Cardiac septum (tissue), 1 donor: ENCODE results near the gene BCKDK. TPM values are rescaled to one million over a fixed set of nuclear protein-coding genes. Genes with fewer than 3 reads are reported as not detected.
A peak's percentile ranks its signal among the peaks of the same experiment; 100 is the strongest.
"Not testable (repeated sequence)": the region's sequence is repeated elsewhere in the genome, so short reads cannot be mapped to it uniquely, and the experiment has no call there.

Source experiments
- DNase-seq: peaks from one replicate; pipeline ENCODE4 v3.0.0-alpha.2; 2020; ENCODE audit warnings: low spot score
- intact Hi-C: fragments of 100-400 bp; cut with DNase I; formaldehyde crosslinking; loops from one replicate; pipeline ENCODE4 v1.14.0; 2022
- total RNA-seq: library from RNA; stranded (reverse); fragmentation: NEBNext Ultra II Directional; extraction: Animal tissue kit (Norgen Biotek cat#: 25700); gene quantifications from one replicate; pipeline ENCODE4 v1.2.1, GENCODE V29; 2021
- donor health status: DM: no; HTN: no; CAD: no.

The BCKDK gene
- total RNA-seq, 1 donor from 2014 or later, result 56.4 TPM

DNA sequence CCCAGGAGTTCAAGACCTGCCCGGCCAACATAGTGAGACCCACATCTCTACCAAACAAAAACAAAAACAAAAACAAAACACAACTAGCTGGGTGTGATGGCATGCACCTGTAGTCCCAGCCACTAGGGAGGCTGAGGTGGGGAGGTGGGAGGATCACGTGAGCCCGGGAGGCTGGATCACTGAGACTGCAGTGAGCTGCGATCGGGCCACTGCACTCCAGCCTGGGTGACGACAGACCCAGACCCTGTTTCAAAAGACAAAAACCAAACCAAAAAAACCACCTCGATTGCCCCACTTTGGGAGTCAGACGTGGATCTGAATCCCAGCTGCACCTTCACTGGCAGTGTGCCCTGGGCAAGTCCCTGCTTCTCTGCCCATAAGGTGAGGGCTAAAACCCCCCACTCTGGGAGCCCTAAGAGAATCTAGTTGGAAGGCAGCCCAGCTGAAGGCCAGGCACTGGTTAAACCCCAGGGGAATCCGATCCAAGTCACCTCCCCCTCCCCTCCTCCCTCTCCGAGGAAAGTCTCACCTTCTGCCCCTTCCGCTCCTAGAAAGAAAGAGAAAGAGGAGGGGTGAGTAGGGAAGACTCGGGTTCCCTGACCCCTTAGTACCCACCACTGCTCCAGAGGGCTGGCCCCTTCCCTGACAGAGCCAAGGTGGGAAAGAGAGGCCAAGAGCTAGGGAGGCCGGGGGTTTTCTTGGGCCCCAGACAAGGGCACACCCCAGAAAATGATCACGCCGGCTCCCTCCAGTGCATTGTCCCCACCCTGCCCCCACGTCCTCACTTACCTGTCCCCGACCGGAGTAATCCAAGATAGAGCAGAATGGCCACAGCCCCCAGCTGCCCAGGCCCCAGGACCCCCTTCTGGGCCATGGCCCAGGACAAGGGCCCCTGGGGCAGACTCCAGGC lies 26.7 kb downstream of the BCKDK start:
- DNase-seq, result no peak
- intact Hi-C loops, result no loop called here

DNA sequence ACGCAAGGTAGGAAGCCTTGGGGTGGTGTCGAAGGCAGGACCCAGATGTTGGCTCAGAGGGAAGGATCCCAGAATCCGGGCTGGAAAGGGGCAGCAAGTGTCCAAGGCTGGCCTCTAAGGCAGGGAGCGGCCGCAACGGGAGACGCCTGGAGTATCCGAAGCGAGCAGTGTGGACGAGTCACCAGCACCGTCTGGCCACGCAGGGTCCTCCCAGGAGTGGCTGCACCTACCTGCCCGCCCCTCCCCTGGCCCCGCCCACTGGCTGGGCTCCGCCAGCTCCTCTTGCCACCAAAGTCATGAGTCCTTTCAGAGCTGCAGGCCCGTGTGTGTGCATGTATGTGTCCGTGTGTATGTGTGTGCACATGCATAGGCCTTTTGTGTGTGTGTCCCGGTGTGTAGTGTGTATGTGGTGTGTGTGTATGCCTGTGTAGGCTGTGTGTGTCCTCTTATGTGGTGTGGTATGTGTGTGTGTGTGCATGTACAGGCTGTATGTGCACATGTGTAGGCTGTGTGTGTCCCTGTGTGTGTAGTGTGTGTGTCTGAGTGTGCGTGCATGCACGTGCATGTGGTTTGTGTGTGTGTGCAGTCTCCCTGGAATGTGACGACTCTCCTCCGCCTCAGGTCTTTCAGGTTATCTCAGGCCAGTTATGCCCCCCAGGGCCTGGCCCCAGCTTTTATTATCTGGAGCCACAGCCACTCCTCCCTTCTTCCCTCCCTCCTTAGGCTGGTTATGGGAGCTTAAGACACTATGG lies 27.5 kb downstream of the BCKDK start, which contains the start of gene PRSS8:
PRSS8 (minus strand) TSS at position 193 of the 752 bp plus-strand sequence. CDS start 229 bp downstream, outside the sequence.
- no peak for DNase-seq
- intact Hi-C loops, result no loop called here

DNA sequence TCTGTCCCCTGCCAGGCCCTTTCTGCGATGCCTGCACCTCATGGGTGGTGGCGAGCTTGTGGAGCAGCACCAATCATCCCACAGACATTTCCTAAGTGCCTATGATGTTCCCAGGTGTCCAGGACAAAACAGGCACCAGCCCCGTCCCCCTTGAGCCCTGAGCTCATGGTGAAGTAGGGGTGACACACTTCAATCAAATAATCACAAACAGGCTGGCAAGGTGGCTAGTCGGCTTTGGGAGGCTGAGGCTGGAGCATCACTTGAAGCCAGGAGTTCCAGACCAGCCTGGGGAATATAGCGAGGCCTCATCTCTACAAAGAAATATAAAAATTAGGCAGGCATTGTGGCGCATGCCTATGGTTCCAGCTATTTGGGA lies 28.1 kb downstream of the BCKDK start:
- intact Hi-C loops, result no loop called here
- DNase-seq, result no peak

DNA sequence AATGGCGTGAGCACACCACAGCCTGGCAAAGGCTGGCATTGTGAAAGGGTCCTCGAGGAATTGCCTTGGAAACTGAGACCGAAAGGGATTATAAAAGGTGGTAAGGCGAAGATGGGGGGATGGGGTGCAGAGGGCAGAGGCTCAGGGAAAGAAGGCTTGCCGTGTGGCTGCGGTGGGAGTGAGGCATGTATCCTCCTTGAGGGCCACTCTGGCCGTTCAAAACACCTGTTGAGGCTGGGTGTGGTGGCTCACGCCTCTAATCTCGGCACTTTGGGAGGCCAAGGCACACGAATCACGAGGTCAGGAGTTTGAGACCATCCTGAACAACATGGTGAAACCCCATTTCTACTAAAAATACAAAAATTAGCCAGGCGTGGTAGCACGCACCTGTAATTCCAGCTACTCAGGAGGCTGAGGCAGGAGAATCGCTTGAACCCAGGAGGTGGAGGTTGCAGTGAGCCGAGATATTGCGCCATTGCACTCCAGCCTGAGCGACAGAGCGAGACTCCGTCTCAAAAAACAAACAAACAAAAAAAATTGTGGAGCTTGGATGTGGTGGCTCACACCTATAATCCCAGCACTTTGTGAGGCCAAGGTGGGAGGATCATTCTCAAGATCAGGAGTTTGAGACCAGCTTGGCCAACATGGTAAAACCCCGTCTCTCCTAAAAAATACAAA lies 28.8 kb downstream of the BCKDK start:
- DNase-seq, intact Hi-C loops: not testable (repeated sequence)

DNA sequence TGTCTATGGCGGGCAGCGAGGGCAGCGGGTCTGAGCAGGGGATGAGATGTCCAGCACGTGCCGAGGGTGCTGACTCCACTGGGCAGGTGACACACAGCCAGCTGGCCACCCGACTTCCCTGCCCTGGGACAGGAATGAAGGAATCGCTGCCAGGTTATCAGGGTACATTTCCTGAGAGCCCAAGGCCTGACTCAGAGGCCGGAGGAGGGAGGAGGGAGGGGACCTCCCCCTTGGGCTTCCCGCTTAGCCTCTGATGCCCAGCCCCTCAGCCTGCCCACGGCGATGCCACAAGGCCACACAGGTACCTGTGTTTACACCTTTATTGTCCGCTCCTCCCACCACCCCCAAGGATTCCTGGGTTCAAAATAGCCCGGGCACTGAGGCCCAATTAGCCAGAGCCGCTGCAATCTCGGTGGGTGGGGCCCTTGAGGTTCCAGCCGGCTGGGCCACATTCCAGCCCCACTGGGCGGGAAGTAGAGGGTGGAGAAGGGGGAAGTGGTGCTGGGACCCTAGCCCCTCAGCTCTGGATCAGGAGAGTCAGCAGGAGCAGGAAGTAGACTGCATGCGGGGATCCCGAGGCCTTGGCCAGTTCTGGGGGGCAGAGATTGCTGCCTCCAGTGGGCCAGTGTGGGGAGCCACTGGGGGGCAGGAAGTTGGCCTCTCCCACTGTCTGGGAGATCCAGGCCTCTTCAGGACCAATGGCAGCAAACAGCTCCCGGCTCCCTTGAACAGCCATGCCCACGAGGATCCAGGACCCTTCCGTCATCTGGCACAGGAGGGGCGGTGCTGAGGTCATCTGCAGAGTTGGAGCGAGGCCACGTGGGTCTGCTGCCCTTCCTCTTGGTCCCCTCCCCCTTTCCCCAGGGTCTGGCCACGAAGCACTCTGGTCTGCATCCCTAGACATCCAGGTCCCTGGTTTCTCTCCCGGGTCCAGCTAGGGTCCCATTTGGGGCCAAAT lies 30.7 kb downstream of the BCKDK start:
- DNase-seq, result no peak
- intact Hi-C loops, result no loop called here

DNA sequence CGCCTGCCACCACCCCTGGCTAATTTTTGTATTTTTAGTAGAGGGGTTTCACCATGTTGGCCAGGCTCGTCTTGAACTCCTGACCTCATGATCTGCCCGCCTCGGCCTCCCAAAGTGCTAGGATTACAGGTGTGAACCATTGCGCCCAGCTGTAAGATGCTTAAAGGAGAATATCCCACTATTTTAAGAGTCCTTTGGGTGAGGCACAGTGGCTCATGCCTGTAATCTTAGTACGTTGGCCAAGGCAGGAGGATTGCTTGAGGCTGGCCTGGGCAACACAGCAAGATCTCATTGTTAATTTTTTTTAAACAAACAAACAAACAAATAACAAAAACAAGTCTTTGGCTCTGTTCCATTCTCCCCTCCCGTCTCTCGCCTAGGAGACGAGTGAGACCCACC lies 32.9 kb downstream of the BCKDK start:
- intact Hi-C loops, result not testable (repeated sequence)

DNA sequence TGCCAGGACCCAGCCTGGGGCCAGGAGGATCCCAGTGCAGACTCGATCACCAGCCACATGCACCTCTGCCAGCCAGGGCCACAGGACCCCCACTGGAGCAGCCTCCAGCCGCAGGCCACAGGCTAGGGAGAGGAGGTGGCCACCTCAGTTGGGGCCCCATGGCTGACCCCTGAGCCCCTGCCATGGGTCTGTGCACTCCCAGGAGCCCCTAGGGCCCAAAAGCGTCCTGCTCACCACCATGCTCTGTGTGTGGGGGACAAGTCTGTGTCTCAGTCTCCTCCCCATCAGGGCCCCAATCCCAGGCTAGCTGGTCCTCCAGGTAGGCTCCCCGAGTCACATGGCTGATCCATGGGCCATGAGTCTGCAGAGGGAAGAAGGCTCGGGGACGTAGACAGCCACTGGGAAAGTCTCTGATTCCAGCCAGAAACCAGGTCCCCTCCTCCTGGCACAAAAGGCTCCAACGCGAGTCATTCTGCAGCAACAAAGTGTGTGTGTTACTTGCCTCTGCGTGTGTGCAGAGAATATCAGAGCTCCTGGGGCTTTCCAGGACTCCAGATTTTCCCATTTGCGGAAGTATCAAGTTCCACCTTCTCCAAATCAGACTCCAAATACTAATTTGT lies 33.4 kb downstream of the BCKDK start:
- intact Hi-C loops, result loop anchor here (1.0 to 2.0 kb wide), 4 partner anchors 29 to 156 kb away; partner anchors contain the start of genes FUS, HSD3B7, ZNF646 and ZNF668
- DNase-seq, result no peak

More for the DNA sequence above, 32.9 kb downstream of the BCKDK start:
- not testable (repeated sequence) for DNase-seq

DNA sequence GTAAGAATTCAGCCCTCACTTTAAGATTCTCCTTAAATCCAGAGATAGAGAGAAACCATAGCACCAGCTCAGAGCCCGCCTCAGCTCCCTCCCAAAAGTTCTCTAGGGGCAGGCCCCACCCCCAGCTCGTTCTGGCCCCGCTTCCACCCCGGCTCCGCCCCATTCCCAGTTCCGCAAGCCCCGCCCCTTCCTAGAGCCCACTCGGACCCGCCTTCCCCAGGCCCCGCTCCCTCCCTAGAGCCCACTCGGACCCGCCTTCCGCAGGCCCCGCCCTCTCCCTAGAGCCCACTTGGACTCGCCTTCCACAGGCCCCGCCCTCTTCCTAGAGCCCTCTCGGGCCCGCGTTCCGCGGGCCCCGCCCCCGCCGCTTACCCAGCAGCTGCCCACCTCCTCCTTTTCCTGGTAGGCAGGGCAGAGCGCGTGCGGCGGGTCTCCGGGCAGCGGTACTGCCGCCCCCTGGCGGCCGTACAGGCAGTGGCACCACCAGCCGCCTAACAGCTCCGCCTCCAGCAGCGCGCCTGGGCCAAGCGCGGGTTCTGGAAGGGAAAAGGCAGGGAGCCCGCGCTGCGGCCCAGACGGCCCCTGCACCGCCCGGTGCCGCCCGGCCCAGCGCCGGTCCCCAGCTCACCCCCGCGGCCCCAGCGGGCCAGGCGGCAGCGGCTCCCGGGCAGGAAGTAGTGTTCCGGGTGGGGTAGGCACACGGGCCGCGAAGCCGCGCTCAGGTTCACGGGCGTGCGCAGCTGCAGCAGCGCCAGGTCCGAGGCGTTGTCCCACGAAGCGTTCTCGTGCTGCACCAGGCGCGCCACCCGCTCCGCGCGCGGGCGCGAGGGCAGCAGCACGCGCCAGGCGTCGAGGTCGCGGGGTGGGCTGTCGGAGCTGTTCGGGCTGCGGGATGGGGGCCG lies 34.2 kb downstream of the BCKDK start:
- intact Hi-C loops, result loop anchor here (1.0 to 2.0 kb wide), 4 partner anchors 30 to 157 kb away; partner anchors contain the start of genes FUS, HSD3B7, ZNF646 and ZNF668
- peak; percentile 99 for DNase-seq

DNA sequence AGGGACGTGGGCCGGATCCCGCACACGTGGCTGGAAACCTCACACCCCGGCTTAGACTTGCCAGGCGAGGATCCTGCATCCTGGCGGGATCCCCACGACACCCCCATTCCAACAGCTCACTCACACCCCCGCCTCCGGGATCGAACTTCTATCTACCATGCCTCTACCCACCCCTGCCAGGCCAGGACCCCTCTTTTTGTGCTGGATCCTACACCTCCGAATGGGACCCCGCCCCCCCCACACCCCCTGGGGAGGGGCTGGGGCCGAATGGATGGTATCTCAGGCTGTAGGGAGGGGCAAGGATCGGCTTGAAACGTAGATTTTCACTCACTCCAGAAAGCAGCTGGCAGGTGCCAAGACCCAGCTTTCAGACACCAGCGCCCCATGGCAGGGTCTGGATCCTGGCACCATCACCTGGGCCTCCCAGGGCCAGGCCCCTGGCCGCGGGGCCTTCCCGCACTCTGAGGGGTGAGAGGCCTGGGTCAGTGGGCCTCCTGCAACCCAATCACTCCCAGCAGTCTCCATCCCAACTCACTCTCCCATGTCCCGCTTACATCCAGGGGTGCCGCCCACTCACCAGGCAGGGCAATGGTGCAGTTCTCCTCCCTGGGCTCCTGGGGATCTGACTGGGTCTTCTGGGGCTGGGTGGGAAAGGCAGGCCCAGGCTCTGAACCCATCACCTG lies 35.0 kb downstream of the BCKDK start:
- no peak for DNase-seq
- intact Hi-C loops, result loop anchor here (2.0 kb wide), 3 partner anchors 30 to 68 kb away; partner anchors contain the start of genes FUS, ZNF646 and ZNF668

DNA sequence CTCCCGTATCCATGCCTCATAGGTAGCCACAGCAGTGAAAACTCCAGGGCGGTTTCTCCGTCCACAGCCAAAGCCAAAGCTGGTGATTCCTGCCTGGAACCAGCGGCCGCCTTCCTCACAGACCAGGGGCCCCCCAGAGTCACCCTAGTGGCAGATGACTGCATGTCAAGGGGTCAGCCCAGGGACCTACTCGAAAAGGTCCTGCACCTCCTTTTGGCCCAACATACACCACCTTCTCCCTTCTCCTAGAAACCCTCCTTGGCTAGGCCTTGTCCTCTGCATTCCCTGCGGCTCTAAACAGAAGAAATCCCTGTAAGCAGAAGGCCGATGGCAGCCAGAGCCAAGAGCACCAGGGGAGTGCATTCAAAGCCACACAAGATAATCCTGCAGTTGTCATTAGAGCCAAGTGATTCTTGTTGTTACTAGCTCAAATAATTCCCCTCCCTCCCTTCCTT lies 35.5 kb downstream of the BCKDK start:
- intact Hi-C loops, result loop anchor here (2.0 kb wide), 3 partner anchors 31 to 69 kb away; partner anchors contain the start of genes FUS, ZNF646 and ZNF668
- DNase-seq, result no peak

DNA sequence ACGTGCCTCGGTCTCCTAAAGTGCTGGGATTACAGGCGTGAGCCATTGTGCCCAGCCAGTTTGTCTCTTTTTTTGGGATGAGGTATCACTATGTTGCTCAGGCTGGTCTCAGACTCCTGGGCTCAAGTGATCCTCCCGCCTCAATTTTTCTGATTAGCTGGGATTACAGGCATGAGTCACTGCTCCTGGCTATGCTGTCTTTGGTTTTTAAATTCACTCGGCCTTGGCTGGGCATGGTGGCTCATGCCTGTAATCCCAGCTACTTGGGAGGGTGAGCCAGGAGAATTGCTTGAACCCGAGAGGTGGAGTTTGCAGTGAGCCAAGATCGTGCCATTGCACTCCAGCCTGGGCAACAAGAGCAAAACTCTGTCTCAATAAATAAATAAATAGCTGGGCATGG lies 36.2 kb downstream of the BCKDK start:
- DNase-seq, intact Hi-C loops: not testable (repeated sequence)

DNA sequence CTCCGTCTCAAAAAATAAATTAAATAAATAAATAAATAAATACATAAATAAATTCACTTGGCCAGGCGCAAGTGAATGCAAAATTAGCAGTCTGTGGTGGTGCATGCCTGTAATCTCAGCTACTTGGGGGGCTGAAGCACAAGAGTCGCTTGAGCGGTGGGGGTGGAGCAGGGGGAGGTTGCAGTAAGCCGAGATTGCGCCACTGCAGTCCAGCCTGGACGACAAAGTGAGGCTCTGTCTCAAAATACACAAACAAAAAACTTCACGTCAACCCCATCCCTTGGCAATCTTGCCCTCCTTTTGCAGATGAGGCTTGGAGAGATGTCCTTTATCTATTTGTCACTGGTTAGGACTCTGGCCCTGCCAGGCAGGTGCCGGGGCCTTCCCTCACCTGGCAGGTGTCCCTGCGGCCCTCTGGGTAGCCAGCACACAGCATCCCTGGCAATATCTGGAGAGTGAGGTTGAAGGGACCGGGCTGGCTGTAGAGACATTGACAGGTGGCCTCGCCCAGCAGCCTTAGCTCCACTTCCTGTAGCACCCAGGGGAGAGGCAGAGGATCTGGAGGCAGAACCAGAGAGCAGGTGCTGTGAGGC lies 37.3 kb downstream of the BCKDK start:
- intact Hi-C loops, result no loop called here
- DNase-seq, result no peak

DNA sequence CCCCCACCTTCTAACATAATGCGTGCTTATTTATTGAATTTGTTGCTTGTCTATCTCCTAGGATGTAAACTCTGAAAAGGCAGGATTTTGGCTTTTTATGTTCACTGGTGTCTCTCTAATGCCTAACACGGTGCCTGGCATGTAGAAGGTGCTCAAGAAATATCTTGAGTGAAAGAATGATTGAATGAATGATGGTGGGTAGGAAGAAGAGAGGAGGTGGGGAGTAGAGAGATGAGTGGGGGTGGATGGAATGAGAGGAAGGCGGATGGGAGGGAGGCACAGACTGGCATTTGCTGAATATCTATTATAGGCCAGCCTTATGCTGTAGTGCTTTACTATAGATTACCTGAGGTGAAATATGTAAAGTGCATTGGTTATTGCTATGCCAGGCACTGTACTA lies 39.4 kb downstream of the BCKDK start:
- no peak for DNase-seq
- intact Hi-C loops, result no loop called here

DNA sequence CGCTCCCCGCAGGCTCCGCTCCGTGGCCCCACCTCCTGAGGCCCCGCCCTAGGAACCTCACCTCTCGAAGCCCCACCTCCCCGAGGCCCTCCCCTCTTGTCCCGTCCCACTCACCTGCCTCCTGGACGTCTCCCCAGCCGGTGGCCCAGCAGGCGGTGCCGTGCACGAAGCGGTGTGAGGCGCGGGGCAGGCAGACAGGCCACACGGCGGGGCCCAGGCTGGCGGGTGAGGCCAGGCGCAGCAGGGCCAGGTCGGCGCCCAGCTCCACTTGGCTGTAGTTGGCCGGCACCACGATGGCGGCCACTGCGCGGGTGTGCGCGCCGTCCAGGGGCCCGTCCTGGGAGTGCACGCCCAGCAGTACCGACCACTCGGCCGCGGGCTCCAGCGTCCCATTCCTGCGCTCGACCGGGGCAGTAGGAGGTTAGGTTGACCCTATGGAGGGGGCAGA lies 40.1 kb downstream of the BCKDK start:
- no peak for DNase-seq

DNA sequence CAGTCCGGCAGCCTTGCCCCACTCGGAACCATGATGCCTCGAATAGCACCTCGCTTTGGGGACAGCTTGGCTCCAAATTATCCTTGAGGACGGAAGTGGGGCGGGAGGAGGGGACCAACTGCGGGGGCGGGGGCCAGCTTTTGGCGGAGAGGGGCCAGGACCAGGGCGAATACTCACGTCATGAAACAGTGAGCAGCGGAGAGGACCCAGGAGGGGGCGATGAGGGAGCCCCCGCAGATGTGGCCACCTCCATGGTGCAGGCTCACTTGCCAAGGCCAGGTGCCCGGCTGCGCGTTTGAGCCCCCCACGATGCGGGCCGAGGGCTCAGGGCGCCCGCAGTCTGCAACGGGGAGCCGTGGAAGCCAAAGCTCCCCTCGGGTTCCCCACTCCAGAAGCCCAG lies 40.7 kb downstream of the BCKDK start:
- DNase-seq, result no peak

More for the DNA sequence above, 40.1 kb downstream of the BCKDK start:
- intact Hi-C loops, result no loop called here

DNA sequence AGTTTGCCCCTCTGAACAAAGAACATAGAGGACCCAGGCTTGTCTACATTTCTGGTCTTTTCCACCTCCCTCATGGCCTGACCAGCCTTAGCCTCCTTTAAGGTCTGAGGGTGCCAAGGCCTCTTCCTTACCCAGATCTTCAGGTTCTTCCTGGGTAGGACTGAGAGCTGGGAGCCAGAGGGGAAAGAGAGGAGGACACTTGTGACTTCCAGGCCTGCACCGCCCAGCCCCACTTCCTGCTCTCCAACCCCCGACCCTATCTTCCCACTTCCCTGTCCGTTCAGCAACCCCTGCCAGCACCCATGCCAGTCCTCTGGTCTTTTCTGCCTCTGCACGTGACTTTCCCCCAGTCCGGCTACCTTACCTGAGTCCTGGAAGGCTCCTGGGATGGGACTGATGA lies 41.1 kb downstream of the BCKDK start:
- DNase-seq, result no peak
- intact Hi-C loops, result no loop called here

More for the DNA sequence above, 40.7 kb downstream of the BCKDK start:
- intact Hi-C loops, result no loop called here
